ENCODE data around the gene PIK3R2.

DNA sequence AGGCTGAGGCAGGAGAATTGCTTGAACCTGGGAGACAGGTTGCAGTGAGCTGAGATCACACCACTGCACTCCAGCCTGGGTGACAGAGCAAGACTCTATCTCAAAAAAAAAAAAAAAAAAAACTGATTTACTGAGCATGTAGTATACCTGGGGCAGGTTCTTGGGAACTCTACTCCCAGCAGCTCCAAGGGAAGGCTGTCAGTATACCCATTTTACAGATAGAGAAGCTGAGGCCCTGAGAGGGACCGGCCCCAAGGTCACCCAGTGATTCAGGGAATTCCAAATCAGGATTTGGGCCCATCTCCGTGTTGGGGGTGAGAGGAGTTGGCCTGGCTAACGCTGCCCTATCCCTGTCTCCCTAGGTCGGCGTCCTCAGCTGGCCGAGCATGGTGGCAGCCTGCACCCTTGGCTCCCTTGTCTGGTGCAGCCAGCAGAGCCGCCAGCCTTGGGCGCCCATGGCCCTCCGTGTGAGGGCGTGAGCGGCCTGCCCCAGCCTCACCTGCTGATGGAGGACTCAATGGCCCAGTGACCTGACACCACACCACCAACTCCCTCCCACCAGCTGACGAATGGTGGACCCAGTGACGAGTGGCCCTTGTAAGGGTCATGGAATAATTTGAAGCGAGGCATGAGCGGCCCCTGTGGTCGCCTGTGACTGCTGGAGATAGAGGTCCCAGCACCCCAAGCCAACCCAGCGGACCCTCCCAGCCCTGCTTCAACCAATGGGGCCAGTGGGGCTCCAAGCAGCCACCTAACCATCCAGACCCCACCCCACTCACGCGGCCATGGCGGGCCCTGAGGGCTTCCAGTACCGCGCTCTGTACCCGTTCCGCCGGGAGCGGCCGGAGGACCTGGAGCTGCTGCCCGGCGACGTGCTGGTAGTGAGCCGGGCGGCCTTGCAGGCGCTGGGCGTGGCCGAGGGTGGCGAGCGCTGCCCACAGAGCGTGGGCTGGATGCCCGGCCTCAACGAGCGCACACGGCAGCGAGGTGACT, 2.4 kb downstream of the PIK3R2 start:
- TF ChIP-seq GATA3 (IDR thresholded peaks at IDR 0.05; ENCODE audit: low read depth, low read length) (no peak), GATA2 (IDR thresholded peaks at IDR 0.05; ENCODE audit: low read depth, low read length) (no peak)
